GM12878 (cell line): Measurements from ENCODE around the gene TREM1. TPM values are rescaled to one million over a fixed set of nuclear protein-coding genes. Genes with fewer than 3 reads are reported as not detected.

Experiments
- ATAC-seq: fragments of 200-7000 bp; cut with Tn5 transposase; 3 replicates; pipeline ENCODE4 v1.9.1; 2020; ENCODE audit warnings: mild to moderate bottlenecking, moderate library complexity
- BruUV-seq: library from RNA; stranded (reverse); fragments of 400-500 nt; replicated peaks from 2 replicates; lab custom pipeline; 2021; lab: Mats Ljungman, UMichigan
- CTCF ChIA-PET: fragments of 300-600 bp; sonication (Branson Sonifier 250); formaldehyde crosslinking; extraction: SDS; loops from one replicate; lab custom pipeline; 2021; ENCODE audit warnings: inconsistent platforms; lab: Yijun Ruan, JAX
- POLR2A ChIA-PET: fragments of 350-600 bp; formaldehyde crosslinking; extraction: SDS; loops from one replicate; lab custom pipeline; 2021; ENCODE audit warnings: inconsistent platforms; lab: Charles Lee
- RAD21 ChIA-PET: fragments of 300-600 bp; sonication (Branson Sonifier 250); formaldehyde crosslinking; loops from one replicate; lab custom pipeline; 2023; ENCODE audit warnings: antibody characterized with exemption; ENCODE audit not compliant: unreplicated experiment; lab: Charles Lee
- SMC1A ChIA-PET: fragments of 300-600 bp; sonication (Branson Sonifier 250); formaldehyde crosslinking; loops from one replicate; lab custom pipeline; 2023; ENCODE audit not compliant: unreplicated experiment, uncharacterized antibody; lab: Charles Lee
- DNase-seq: peaks from one replicate; pipeline ENCODE4 v3.0.0-alpha.2; 2011; ENCODE audit warnings: low read depth, low spot score
- FAIRE-seq: peaks from 3 replicates; lab custom pipeline; 2011; peaks lifted over from hg19 to GRCh38; lab: Jason Lieb, UNC
- H2AFZ ChIP-seq: 2 replicates; pipeline ENCODE4 v1.6.0; 2011; ENCODE audit warnings: low read depth, low read length, control low read depth; ENCODE audit not compliant: control insufficient read depth
- H3K27ac ChIP-seq: 2 replicates; pipeline ENCODE4 v1.5.1; 2011; ENCODE audit warnings: control low read depth; ENCODE audit not compliant: control insufficient read depth, insufficient read depth
- H3K27me3 ChIP-seq, 2 experiments: replicated peaks in 1 of 2; 2 replicates each; pipeline versions ENCODE4 v1.6.0 to v1.6.1; 2011; ENCODE audit warnings: low read length in 1 of 2; ENCODE audit not compliant: control insufficient read depth in 2 of 2, insufficient read depth in 2 of 2
- H3K36me3 ChIP-seq, 2 experiments: 2 replicates each; pipeline ENCODE4 v1.5.1; 2011; ENCODE audit warnings: low read length in 1 of 2; ENCODE audit not compliant: control insufficient read depth in 2 of 2, insufficient read depth in 2 of 2
- H3K4me1 ChIP-seq: 2 replicates; pipeline ENCODE4 v1.6.1; 2011; ENCODE audit warnings: mild to moderate bottlenecking, low read length, moderate library complexity, mixed read lengths; ENCODE audit not compliant: control insufficient read depth, insufficient read depth
- H3K4me2 ChIP-seq: 2 replicates; pipeline ENCODE4 v1.6.0; 2011; ENCODE audit warnings: control low read depth; ENCODE audit not compliant: control insufficient read depth, insufficient read depth
- H3K4me3 ChIP-seq: fragments of 200-600 bp; sonication (generic); 2 replicates; pipeline ENCODE4 v1.5.1; 2016
- H3K79me2 ChIP-seq: 2 replicates; pipeline ENCODE4 v1.6.0; 2011; ENCODE audit warnings: low read length; ENCODE audit not compliant: control insufficient read depth, insufficient read depth
- H3K9ac ChIP-seq: 2 replicates; pipeline ENCODE4 v1.8.0; 2011; ENCODE audit warnings: low read length, control low read depth, mixed read lengths; ENCODE audit not compliant: control insufficient read depth, insufficient read depth
- H3K9me3 ChIP-seq: replicated peaks from 3 replicates; pipeline ENCODE4 v1.5.1; 2011; ENCODE audit warnings: mild to moderate bottlenecking, low read length; ENCODE audit not compliant: control insufficient read depth, insufficient read depth
- H4K20me1 ChIP-seq: 2 replicates; pipeline ENCODE4 v1.6.0; 2011; ENCODE audit not compliant: control insufficient read depth, insufficient read depth
- BCL11A ChIP-seq: IDR thresholded peaks from 2 replicates; pipeline ENCODE4 v1.6.1; 2011; ENCODE audit warnings: low read depth, low read length
- HCFC1 ChIP-seq: fragments of 150-350 bp; IDR thresholded peaks from 2 replicates; pipeline ENCODE4 v1.6.1; 2014; ENCODE audit warnings: low read length
- JUNB ChIP-seq: IDR thresholded peaks from 2 replicates; pipeline ENCODE4 v1.6.1; 2016; ENCODE audit warnings: antibody characterized with exemption, mild to moderate bottlenecking
- MTA3 ChIP-seq: IDR thresholded peaks from 2 replicates; pipeline ENCODE4 v1.6.1; 2012; ENCODE audit warnings: low read length, inconsistent platforms, borderline replicate concordance
- STAT1 ChIP-seq: fragments of 450-650 bp; conservative IDR thresholded peaks from 2 replicates; pipeline ENCODE4 v1.6.1; 2014; ENCODE audit warnings: antibody characterized with exemption, mild to moderate bottlenecking
- TBL1XR1 ChIP-seq: IDR thresholded peaks from 2 replicates; pipeline ENCODE4 v1.6.1; 2012; ENCODE audit warnings: low read depth, low read length, improper control_type of control experiment
- ZSCAN29 ChIP-seq: fragments of 450-650 bp; IDR thresholded peaks from 2 replicates; pipeline ENCODE4 v1.6.1; 2017; ENCODE audit warnings: mild to moderate bottlenecking, moderate library complexity
- WGBS: methylation state at CpG from one replicate; pipeline ENCODE4 v1.1.6; 2016; ENCODE audit warnings: low lambda C conversion rate; ENCODE audit not compliant: insufficient replicate concordance, insufficient coverage; ENCODE audit errors: missing lambda C conversion rate; 5-methylcytosine and 5-hydroxymethylcytosine counted together
- in situ Hi-C: fragments of 300-500 bp; cut with MboI; formaldehyde crosslinking; loops from 9 replicates; pipeline ENCODE4 v1.14.3; 2018; ENCODE audit warnings: mixed read lengths
- intact Hi-C: fragments of 100-400 bp; cut with micrococcal nuclease; formaldehyde crosslinking; loops from one replicate; pipeline ENCODE4 v1.14.2; 2022; ENCODE audit not compliant: unreplicated experiment
- polyA plus RNA-seq, 11 experiments: library from polyadenylated mRNA; depleted of rRNA in 4 of 11; unstranded in 6 of 11; stranded (reverse) in 5 of 11; fragments of >200 nt; fragmentation: Nextera tagmentation in 4 of 11; fragmentation: Illumina TruSeq in 1 of 11; extraction: Ambion mirVana in 4 of 11; extraction: Trizol in 1 of 11; gene quantifications; 1 replicate in 1 of 11; 2 replicates in 10 of 11; pipeline versions ENCODE4 v1.2.1 to v1.2.3, GENCODE V29; 2011 to 2016; ENCODE audit warnings: inconsistent platforms in 2 of 11, missing spikeins in 2 of 11, low read depth in 1 of 11
- total RNA-seq, 4 experiments: library from RNA; depleted of rRNA in 3 of 4; stranded (reverse); fragments of >200 nt in 3 of 4; fragmentation: Illumina TruSeq in 1 of 4; extraction: Trizol in 1 of 4; gene quantifications; 2 replicates each; pipeline versions ENCODE4 v1.2.1 to v1.2.3, GENCODE V29; 2013 to 2021
- TF ChIP-seq, protein P1 (sequence below): fragments of 450-650 bp; conservative IDR thresholded peaks from 2 replicates; pipeline ENCODE4 v1.6.1; 2017; ENCODE audit warnings: mild to moderate bottlenecking, moderate library complexity
- TF ChIP-seq, protein P2 (sequence below): fragments of 450-650 bp; formaldehyde crosslinking; IDR thresholded peaks from 2 replicates; pipeline ENCODE4 v1.4.0; 2020; ENCODE audit warnings: mild to moderate bottlenecking, moderate library complexity

Gene TREM1
- total and polyA plus RNA-seq, 10 of the 15 experiments (the other 5 are each of a cell fraction or from before 2014, with no cell fraction given), result 0.09 to 2.6 (median 0.28) TPM; not detected in 2

DNA sequence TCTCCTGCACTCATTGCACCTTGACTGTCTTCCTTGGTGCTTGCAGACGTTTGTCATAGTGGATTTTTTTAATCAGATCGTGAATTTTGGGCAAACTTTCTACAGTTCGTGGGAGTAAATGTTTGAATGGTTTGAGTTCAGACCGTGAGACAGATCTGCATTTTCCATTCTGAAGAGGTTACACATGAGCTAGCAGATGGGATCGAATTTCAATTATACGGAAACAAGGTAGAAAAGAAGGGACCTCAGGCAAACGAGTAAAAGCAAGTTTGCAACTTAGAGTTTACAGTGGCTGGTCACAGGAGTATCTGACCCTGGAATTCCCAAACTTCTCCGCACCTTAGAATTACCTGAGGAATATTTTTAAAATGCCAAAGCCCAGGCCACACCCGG lies 31.8 kb upstream of the TREM1 start (continued):
- TF ChIP-seq, protein P1, sequence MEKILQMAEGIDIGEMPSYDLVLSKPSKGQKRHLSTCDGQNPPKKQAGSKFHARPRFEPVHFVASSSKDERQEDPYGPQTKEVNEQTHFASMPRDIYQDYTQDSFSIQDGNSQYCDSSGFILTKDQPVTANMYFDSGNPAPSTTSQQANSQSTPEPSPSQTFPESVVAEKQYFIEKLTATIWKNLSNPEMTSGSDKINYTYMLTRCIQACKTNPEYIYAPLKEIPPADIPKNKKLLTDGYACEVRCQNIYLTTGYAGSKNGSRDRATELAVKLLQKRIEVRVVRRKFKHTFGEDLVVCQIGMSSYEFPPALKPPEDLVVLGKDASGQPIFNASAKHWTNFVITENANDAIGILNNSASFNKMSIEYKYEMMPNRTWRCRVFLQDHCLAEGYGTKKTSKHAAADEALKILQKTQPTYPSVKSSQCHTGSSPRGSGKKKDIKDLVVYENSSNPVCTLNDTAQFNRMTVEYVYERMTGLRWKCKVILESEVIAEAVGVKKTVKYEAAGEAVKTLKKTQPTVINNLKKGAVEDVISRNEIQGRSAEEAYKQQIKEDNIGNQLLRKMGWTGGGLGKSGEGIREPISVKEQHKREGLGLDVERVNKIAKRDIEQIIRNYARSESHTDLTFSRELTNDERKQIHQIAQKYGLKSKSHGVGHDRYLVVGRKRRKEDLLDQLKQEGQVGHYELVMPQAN, result no peak
- TF ChIP-seq JUNB (no peak), STAT1 (no peak), TBL1XR1 (no peak), HCFC1 (no peak), BCL11A (no peak), MTA3 (no peak)

DNA sequence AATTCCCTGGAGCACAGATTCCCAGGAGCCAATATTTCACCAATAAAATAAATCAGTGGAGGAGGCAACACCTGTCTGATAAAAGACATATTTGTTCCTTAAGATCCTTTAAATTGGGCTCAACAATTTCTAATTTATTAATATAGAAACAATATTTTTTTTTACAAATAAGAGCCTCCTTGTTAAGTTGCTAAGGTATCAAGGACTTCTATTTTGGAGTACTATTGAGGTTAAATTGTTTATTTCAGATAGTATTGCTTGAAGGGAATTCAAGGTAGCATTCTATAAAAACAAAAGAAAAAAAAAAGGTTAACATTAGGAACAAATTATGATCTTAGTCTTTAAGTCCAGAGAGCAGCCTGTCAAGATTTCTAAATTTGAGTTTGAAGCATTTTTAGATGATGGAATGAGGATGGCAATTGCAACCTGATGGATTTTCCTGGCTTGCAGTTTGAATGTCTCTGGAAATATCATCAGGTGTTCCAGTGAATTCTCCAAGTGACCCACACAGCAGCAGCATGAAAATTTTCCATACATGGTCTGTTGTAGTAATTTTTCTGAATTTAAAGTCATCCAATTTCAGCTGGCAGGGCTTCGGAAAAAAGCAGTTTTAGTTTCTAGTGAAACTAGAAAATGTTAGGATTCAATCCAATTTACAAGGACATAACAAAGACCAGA lies 29.6 kb upstream of the TREM1 start:
- WGBS, result 86% methylated on average over 1 of the region's 1 CpG
- DNase-seq, result no peak
- RAD21 ChIA-PET, result interaction anchor here (0.8 to 16.5 kb wide), 7 partner anchors 9 to 53 kb away, joined by 3 to 230 read pairs (median 6); partner anchors contain the start of gene NCR2
- Histone ChIP-seq H3K79me2 (no peaks in the 10 kb centered on the region), H3K36me3 (no peaks in the 10 kb centered on the region), H3K9me3 (no peaks in the 10 kb centered on the region), H3K4me3 (no peak overlapping the region), H3K4me1 (peaks cover 7% of the 10 kb centered on the region; the same call in 1 of the 2 replicates), H3K27me3 (0 out of 4 replicates have a peak, but pooled peaks cover 0 to 2% of the 10 kb centered on the region in 2 experiments), H3K9ac (no peak overlapping the region), H2AFZ (no peak overlapping the region), H3K4me2 (no peak overlapping the region), H3K27ac (no peak overlapping the region), H4K20me1 (no peaks in the 10 kb centered on the region)
- no TSS peak for BruUV-seq
- ATAC-seq, result no peak
- TF ChIP-seq, protein P2, sequence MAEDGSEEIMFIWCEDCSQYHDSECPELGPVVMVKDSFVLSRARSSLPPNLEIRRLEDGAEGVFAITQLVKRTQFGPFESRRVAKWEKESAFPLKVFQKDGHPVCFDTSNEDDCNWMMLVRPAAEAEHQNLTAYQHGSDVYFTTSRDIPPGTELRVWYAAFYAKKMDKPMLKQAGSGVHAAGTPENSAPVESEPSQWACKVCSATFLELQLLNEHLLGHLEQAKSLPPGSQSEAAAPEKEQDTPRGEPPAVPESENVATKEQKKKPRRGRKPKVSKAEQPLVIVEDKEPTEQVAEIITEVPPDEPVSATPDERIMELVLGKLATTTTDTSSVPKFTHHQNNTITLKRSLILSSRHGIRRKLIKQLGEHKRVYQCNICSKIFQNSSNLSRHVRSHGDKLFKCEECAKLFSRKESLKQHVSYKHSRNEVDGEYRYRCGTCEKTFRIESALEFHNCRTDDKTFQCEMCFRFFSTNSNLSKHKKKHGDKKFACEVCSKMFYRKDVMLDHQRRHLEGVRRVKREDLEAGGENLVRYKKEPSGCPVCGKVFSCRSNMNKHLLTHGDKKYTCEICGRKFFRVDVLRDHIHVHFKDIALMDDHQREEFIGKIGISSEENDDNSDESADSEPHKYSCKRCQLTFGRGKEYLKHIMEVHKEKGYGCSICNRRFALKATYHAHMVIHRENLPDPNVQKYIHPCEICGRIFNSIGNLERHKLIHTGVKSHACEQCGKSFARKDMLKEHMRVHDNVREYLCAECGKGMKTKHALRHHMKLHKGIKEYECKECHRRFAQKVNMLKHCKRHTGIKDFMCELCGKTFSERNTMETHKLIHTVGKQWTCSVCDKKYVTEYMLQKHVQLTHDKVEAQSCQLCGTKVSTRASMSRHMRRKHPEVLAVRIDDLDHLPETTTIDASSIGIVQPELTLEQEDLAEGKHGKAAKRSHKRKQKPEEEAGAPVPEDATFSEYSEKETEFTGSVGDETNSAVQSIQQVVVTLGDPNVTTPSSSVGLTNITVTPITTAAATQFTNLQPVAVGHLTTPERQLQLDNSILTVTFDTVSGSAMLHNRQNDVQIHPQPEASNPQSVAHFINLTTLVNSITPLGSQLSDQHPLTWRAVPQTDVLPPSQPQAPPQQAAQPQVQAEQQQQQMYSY (CRISPR knock-in tag), result 0 out of 2 replicates have a peak, but pooled peaks have one; percentile 13
- no peak for TF ChIP-seq ZSCAN29
- FAIRE-seq, result no peak
- POLR2A ChIA-PET, result interaction anchor here (1.0 to 2.3 kb wide), 3 partner anchors 9 to 119 kb away, joined by 3 to 20 read pairs (median 4); partner anchors contain the start of gene NCR2
- CTCF ChIA-PET, result interaction anchor here (0.8 to 8.7 kb wide), 8 partner anchors 10 to 52 kb away, joined by 3 to 206 read pairs (median 8); partner anchors contain the start of gene NCR2
- in situ Hi-C loops (loop anchor here (10.0 kb wide), 1 partner anchor 311 kb away; no protein-coding TSS in a partner anchor), intact Hi-C loops (loop anchor here (5.0 kb wide), 4 partner anchors 39 to 309 kb away; no protein-coding TSS in a partner anchor)
- SMC1A ChIA-PET, result interaction anchor here (0.6 to 15.6 kb wide), 12 partner anchors 8 to 241 kb away, joined by 3 to 253 read pairs (median 6); partner anchors contain the start of genes NCR2 and TREML2
